SK-N-MC (cell line): Measurements from ENCODE around the gene RASA3.
"Not testable (repeated sequence)": the region's sequence is repeated elsewhere in the genome, so short reads cannot be mapped to it uniquely, and the experiment has no call there.

Experiments used
- DNase-seq: peaks from one replicate; pipeline ENCODE4 v3.0.0-alpha.2; 2011; ENCODE audit warnings: low read depth, low spot score
- H3K27ac ChIP-seq: fragments of 200-600 bp; sonication (generic); 2 replicates; pipeline ENCODE4 v1.5.1; 2016; ENCODE audit warnings: mixed run types
- H3K36me3 ChIP-seq: fragments of 200-600 bp; sonication (generic); 2 replicates; pipeline ENCODE4 v1.6.1; 2017; ENCODE audit warnings: antibody characterized with exemption, low read length, mixed read lengths; ENCODE audit not compliant: insufficient read depth
- H3K4me3 ChIP-seq: fragments of 200-600 bp; sonication (generic); 2 replicates; pipeline ENCODE4 v1.5.1; 2016
- H3K9ac ChIP-seq: fragments of 200-600 bp; sonication (generic); 2 replicates; pipeline ENCODE4 v1.8.0; 2017; ENCODE audit warnings: mixed run types, mixed read lengths; ENCODE audit not compliant: insufficient read length
- H3K9me3 ChIP-seq: fragments of 200-600 bp; sonication (generic); 2 replicates; pipeline ENCODE4 v1.6.1; 2017; ENCODE audit warnings: low read depth, mild to moderate bottlenecking, antibody characterized with exemption, low read length, moderate library complexity, mixed read lengths
- EZH2 ChIP-seq: fragments of 200-600 bp; sonication (generic); IDR thresholded peaks from one replicate; pipeline ENCODE4 v1.6.1; 2017; ENCODE audit warnings: antibody characterized with exemption
- FOXP2 ChIP-seq: optimal IDR thresholded peaks from 2 replicates; pipeline ENCODE3; 2011; ENCODE audit warnings: mild to moderate bottlenecking, moderate library complexity; ENCODE audit not compliant: insufficient read depth; ENCODE audit errors: extremely low read length, control extremely low read depth
- POLR2AphosphoS5 ChIP-seq: IDR thresholded peaks from 2 replicates; pipeline ENCODE4 v1.6.1; 2012; ENCODE audit warnings: mild to moderate bottlenecking, low read depth, low read length, borderline replicate concordance

The RASA3 gene

GRCh38 chr13:114099191-114099590, 33.2 kb downstream of the RASA3 start:
- Histone ChIP-seq H3K9me3 (no peaks in the 10 kb centered on the region), H3K9ac (no peak overlapping the region), H3K4me3 (no peak overlapping the region), H3K36me3 (no peaks in the 10 kb centered on the region), H3K27ac (no peak overlapping the region)
- no peak for DNase-seq
- no peak for TF ChIP-seq POLR2AphosphoS5
- no peak for TF ChIP-seq FOXP2
- TF ChIP-seq EZH2, result no peak

GRCh38 chr13:114098689-114099056, 33.8 kb downstream of the RASA3 start:
- H3K9ac ChIP-seq, H3K9me3 ChIP-seq, H3K36me3 ChIP-seq, H3K27ac ChIP-seq, H3K4me3 ChIP-seq, DNase-seq: not testable (repeated sequence)

- Histone ChIP-seq H3K9me3 (no peaks in the 10 kb centered on the region), H3K27ac (no peak overlapping the region), H3K9ac (no peak overlapping the region), H3K4me3 (no peak overlapping the region), H3K36me3 (no peaks in the 10 kb centered on the region)
- no peak for DNase-seq
- TF ChIP-seq EZH2, result no peak
- no peak for TF ChIP-seq FOXP2
- TF ChIP-seq POLR2AphosphoS5, result no peak
Measured at GRCh38 chr13:114097893-114098688, 34.3 kb downstream of the RASA3 start.

- TF ChIP-seq FOXP2 (no peak), EZH2 (no peak), POLR2AphosphoS5 (no peak)
- H3K9ac ChIP-seq, result no peak overlapping the region
- no peaks in the 10 kb centered on the region for H3K36me3 ChIP-seq
- no peak overlapping the region for H3K4me3 ChIP-seq
- peak; percentile 30 for DNase-seq
- H3K27ac ChIP-seq, result no peak overlapping the region
- H3K9me3 ChIP-seq, result no peaks in the 10 kb centered on the region
Measured at GRCh38 chr13:114097212-114097892, 35.1 kb downstream of the RASA3 start.

- H3K27ac ChIP-seq, result no peak overlapping the region
Measured at GRCh38 chr13:114096811-114097211, 35.6 kb downstream of the RASA3 start.

GRCh38 chr13:114096031-114096485, 36.4 kb downstream of the RASA3 start:
- Histone ChIP-seq H3K27ac (no peak overlapping the region), H3K9ac (no peak overlapping the region), H3K36me3 (no peaks in the 10 kb centered on the region), H3K9me3 (no peaks in the 10 kb centered on the region), H3K4me3 (no peak overlapping the region)
- DNase-seq, result no peak
- TF ChIP-seq POLR2AphosphoS5 (no peak), FOXP2 (no peak), EZH2 (no peak)

More at GRCh38 chr13:114096811-114097211, 35.6 kb downstream of the RASA3 start:
- no peak for DNase-seq
- TF ChIP-seq POLR2AphosphoS5 (no peak), EZH2 (no peak), FOXP2 (no peak)
- H3K36me3 ChIP-seq, result no peaks in the 10 kb centered on the region
- no peaks in the 10 kb centered on the region for H3K9me3 ChIP-seq
- H3K9ac ChIP-seq, result no peak overlapping the region
- no peak overlapping the region for H3K4me3 ChIP-seq

GRCh38 chr13:114095486-114095885, 36.9 kb downstream of the RASA3 start:
- DNase-seq, result no peak
- TF ChIP-seq EZH2 (no peak), FOXP2 (no peak), POLR2AphosphoS5 (no peak)
- no peaks in the 10 kb centered on the region for H3K9me3 ChIP-seq
- no peak overlapping the region for H3K27ac ChIP-seq
- no peak overlapping the region for H3K9ac ChIP-seq
- H3K36me3 ChIP-seq, result no peaks in the 10 kb centered on the region
- H3K4me3 ChIP-seq, result no peak overlapping the region

GRCh38 chr13:114093118-114093517, 39.3 kb downstream of the RASA3 start:
- TF ChIP-seq FOXP2 (no peak), POLR2AphosphoS5 (no peak), EZH2 (no peak)
- DNase-seq, result no peak

GRCh38 chr13:114092468-114092867, 40.0 kb downstream of the RASA3 start:
- Histone ChIP-seq H3K27ac (no peak overlapping the region), H3K36me3 (no peaks in the 10 kb centered on the region), H3K9me3 (no peaks in the 10 kb centered on the region), H3K9ac (no peak overlapping the region), H3K4me3 (no peak overlapping the region)
- DNase-seq, result no peak
- TF ChIP-seq EZH2 (no peak), FOXP2 (no peak), POLR2AphosphoS5 (no peak)

More at GRCh38 chr13:114093118-114093517, 39.3 kb downstream of the RASA3 start:
- Histone ChIP-seq H3K27ac (no peak overlapping the region), H3K9me3 (no peaks in the 10 kb centered on the region), H3K36me3 (no peaks in the 10 kb centered on the region), H3K9ac (no peak overlapping the region), H3K4me3 (no peak overlapping the region)
